Endodermal cell (in vitro differentiated cells): ENCODE results near the gene ZNF584. TPM values are rescaled to one million over a fixed set of nuclear protein-coding genes. Genes with fewer than 3 reads are reported as not detected.
A peak's percentile ranks its signal among the peaks of the same experiment; 100 is the strongest.

ENCODE experiments used
- DNase-seq: peaks from one replicate; pipeline ENCODE4 v3.0.0-alpha.2; 2017
- H3K27ac ChIP-seq: 2 replicates; pipeline ENCODE4 v1.5.1; 2013; ENCODE audit warnings: mild to moderate bottlenecking, low read depth, low read length, moderate library complexity
- H3K27me3 ChIP-seq: 2 replicates; pipeline ENCODE4 v1.6.1; 2013; ENCODE audit warnings: mild to moderate bottlenecking, low read length, moderate library complexity; ENCODE audit not compliant: insufficient read depth, control insufficient read depth, poor library complexity, severe bottlenecking
- H3K36me3 ChIP-seq: 2 replicates; pipeline ENCODE4 v1.7.0; 2013; ENCODE audit warnings: mild to moderate bottlenecking, low read length, moderate library complexity; ENCODE audit not compliant: control insufficient read depth, insufficient read depth
- H3K4me1 ChIP-seq: one replicate; pipeline ENCODE4 v1.7.0; 2013; ENCODE audit warnings: low read length; ENCODE audit not compliant: control insufficient read depth, insufficient read depth
- H3K4me3 ChIP-seq: 2 replicates; pipeline ENCODE4 v1.5.1; 2013; ENCODE audit warnings: mild to moderate bottlenecking, low read length, moderate library complexity
- H3K9ac ChIP-seq: 2 replicates; pipeline ENCODE4 v1.6.1; 2013; ENCODE audit warnings: mild to moderate bottlenecking, low read length, moderate library complexity; ENCODE audit not compliant: poor library complexity, severe bottlenecking; ENCODE audit errors: extremely low read depth
- H3K9me3 ChIP-seq: 2 replicates; pipeline ENCODE4 v1.6.1; 2013; ENCODE audit warnings: mild to moderate bottlenecking, low read length, moderate library complexity; ENCODE audit not compliant: control insufficient read depth
- H3K27ac Mint-ChIP-seq: 2 replicates; pipeline ENCODE4 v1.8.0; 2020; ENCODE audit warnings: mixed read lengths
- H3K27me3 Mint-ChIP-seq: 2 replicates; pipeline ENCODE4 v1.8.0; 2021; ENCODE audit warnings: mild to moderate bottlenecking, mixed read lengths; ENCODE audit not compliant: insufficient read depth
- H3K36me3 Mint-ChIP-seq: 2 replicates; pipeline ENCODE4 v1.8.0; 2020; ENCODE audit warnings: low read depth, mixed read lengths
- H3K4me1 Mint-ChIP-seq: 2 replicates; pipeline ENCODE4 v1.8.0; 2020; ENCODE audit warnings: mixed read lengths
- H3K4me3 Mint-ChIP-seq: 2 replicates; pipeline ENCODE4 v1.8.0; 2020; ENCODE audit warnings: mild to moderate bottlenecking, moderate library complexity, mixed read lengths
- H3K9me3 Mint-ChIP-seq: 2 replicates; pipeline ENCODE4 v1.8.0; 2020; ENCODE audit warnings: mild to moderate bottlenecking, mixed read lengths
- CTCF ChIP-seq: fragments of 200-600 bp; sonication (generic); conservative IDR thresholded peaks from 2 replicates; pipeline ENCODE4 v1.5.0; 2021; ENCODE audit warnings: antibody characterized with exemption, mild to moderate bottlenecking
- WGBS, 2 experiments: methylation state at CpG; one replicate each; pipeline versions ENCODE4 v1.1.5 to v1.1.7; 2013; ENCODE audit warnings: missing lambda C conversion rate in 2 of 2, mixed read lengths in 1 of 2; ENCODE audit not compliant: insufficient coverage in 1 of 2, insufficient read length in 1 of 2; 5-methylcytosine and 5-hydroxymethylcytosine counted together
- total RNA-seq, 2 donors: library from RNA; stranded (reverse); fragmentation: NEBNext Ultra II Directional in 1 of 2; extraction: Animal tissue kit (Norgen Biotek cat#: 25700) in 1 of 2; gene quantifications; 2 replicates in 1 of 2; 3 replicates in 1 of 2; pipeline ENCODE4 v1.2.1, GENCODE V29; 2021

Gene ZNF584
- total RNA-seq, 2 donors from 2014 or later, result 10.3 to 14.8 TPM

- peak overlapping the region; percentile 91 for H3K9ac ChIP-seq
- Mint-ChIP-seq H3K27ac (peak overlapping the region; percentile 97), H3K4me1 (peaks cover 18% of the 10 kb centered on the region), H3K27me3 (no peaks in the 10 kb centered on the region), H3K36me3 (peaks cover 36% of the 10 kb centered on the region), H3K9me3 (no peaks in the 10 kb centered on the region), H3K4me3 (peak overlapping the region; percentile 96)
- peaks cover 48% of the 10 kb centered on the region for H3K36me3 ChIP-seq
- no peaks in the 10 kb centered on the region for H3K9me3 ChIP-seq
- no peak for TF ChIP-seq CTCF
- no peak for DNase-seq
- H3K27ac ChIP-seq, result no peak overlapping the region
- peak overlapping the region; percentile 99 for H3K4me3 ChIP-seq
- H3K27me3 ChIP-seq, result no peaks in the 10 kb centered on the region
- H3K4me1 ChIP-seq, result peaks cover 13% of the 10 kb centered on the region
- WGBS, 2 experiments, result 80 to 87% methylated on average over 1 to 3 of the region's 3 CpGs
Measured at GRCh38 chr19:58388175-58388526, 20.3 kb upstream of the ZNF584 start.

DNA sequence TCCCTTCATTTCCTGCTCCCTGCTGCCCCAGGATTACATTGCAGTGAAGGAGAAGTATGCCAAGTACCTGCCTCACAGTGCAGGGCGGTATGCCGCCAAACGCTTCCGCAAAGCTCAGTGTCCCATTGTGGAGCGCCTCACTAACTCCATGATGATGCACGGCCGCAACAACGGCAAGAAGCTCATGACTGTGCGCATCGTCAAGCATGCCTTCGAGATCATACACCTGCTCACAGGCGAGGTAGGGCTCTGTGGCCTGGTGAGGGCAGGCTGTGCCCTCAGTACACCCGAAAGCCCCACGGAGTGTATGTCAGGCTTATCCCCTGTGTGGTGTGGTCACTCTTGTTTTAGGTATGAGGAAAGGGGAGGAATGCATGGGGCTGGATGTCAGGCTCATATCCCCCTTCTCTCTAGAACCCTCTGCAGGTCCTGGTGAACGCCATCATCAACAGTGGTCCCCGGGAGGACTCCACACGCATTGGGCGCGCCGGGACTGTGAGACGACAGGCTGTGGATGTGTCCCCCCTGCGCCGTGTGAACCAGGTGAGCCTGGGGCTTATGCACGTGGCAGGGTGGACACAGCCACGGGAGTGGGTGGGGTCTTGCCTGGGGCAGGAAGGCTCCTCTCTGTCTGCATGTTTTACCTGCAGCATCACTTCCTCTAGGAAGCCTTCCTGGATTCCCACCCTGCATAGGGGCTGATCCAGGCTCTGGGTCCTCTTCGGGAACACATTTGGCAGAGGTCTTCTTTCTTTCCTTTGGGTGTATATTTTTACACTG lies 15.3 kb upstream of the ZNF584 start:
- peaks cover 66% of the 10 kb centered on the region for H3K36me3 ChIP-seq
- H3K36me3 Mint-ChIP-seq, result peaks cover 50% of the 10 kb centered on the region
- no peak overlapping the region for H3K9ac ChIP-seq

GRCh38 chr19:58393725-58394033 lies 14.8 kb upstream of the ZNF584 start:
- no peak overlapping the region for H3K4me3 Mint-ChIP-seq
- peaks cover 11% of the 10 kb centered on the region for H3K4me1 Mint-ChIP-seq
- H3K9me3 ChIP-seq, result no peaks in the 10 kb centered on the region
- no peak for TF ChIP-seq CTCF
- no peaks in the 10 kb centered on the region for H3K9me3 Mint-ChIP-seq
- H3K27me3 ChIP-seq, result no peaks in the 10 kb centered on the region
- H3K36me3 Mint-ChIP-seq, result peaks cover 45% of the 10 kb centered on the region
- no peak overlapping the region for H3K27ac Mint-ChIP-seq
- H3K9ac ChIP-seq, result no peak overlapping the region
- H3K36me3 ChIP-seq, result peaks cover 60% of the 10 kb centered on the region
- DNase-seq, result no peak
- peaks cover 6% of the 10 kb centered on the region for H3K4me1 ChIP-seq
- peaks cover 36% of the 10 kb centered on the region for H3K27me3 Mint-ChIP-seq
- H3K27ac ChIP-seq, result no peak overlapping the region
- H3K4me3 ChIP-seq, result no peak overlapping the region
- WGBS, 2 experiments, result 88 to 100% methylated on average over 4 of the region's 4 CpGs

More for the DNA sequence above, 15.3 kb upstream of the ZNF584 start:
- H3K4me3 ChIP-seq, result no peak overlapping the region
- no peaks in the 10 kb centered on the region for H3K9me3 ChIP-seq
- H3K4me1 Mint-ChIP-seq, result peaks cover 14% of the 10 kb centered on the region
- peaks cover 30% of the 10 kb centered on the region for H3K27me3 Mint-ChIP-seq
- no peaks in the 10 kb centered on the region for H3K27me3 ChIP-seq
- no peaks in the 10 kb centered on the region for H3K9me3 Mint-ChIP-seq
- no peak for TF ChIP-seq CTCF
- H3K27ac ChIP-seq, result no peak overlapping the region
- no peak overlapping the region for H3K27ac Mint-ChIP-seq
- DNase-seq, result peak; percentile 47
- no peak overlapping the region for H3K4me3 Mint-ChIP-seq
- peaks cover 8% of the 10 kb centered on the region for H3K4me1 ChIP-seq
- WGBS, 2 experiments, result 95% methylated on average over 15 to 26 of the region's 26 CpGs
